A549 (cell line): ENCODE data around the gene NDUFB11.

Source experiments
- CHD2 ChIP-seq: fragments of 150-350 bp; IDR thresholded peaks from 2 replicates; pipeline ENCODE4 v1.6.1; 2014; ENCODE audit warnings: low read length; ENCODE audit not compliant: partially characterized antibody
- ELK1 ChIP-seq: fragments of 150-350 bp; IDR thresholded peaks from 2 replicates; pipeline ENCODE4 v1.6.1; 2014; ENCODE audit warnings: low read depth, mild to moderate bottlenecking, low read length
- EP300 ChIP-seq, 2 experiments: fragments of >200 bp; sonication (Bioruptor Twin); formaldehyde crosslinking; IDR thresholded peaks; 2 replicates in 1 of 2; 3 replicates in 1 of 2; pipeline ENCODE4 v1.6.1; 2016 to 2017
- JUNB ChIP-seq: fragments of >200 bp; sonication (Bioruptor Twin); formaldehyde crosslinking; IDR thresholded peaks from 2 replicates; pipeline ENCODE4 v1.6.1; 2016
- MYC ChIP-seq: IDR thresholded peaks from 2 replicates; pipeline ENCODE4 v1.6.1; 2012; ENCODE audit warnings: mild to moderate bottlenecking, inconsistent platforms, low read length, improper control_type of control experiment, borderline replicate concordance
- POLR2A ChIP-seq: IDR thresholded peaks from 2 replicates; pipeline ENCODE4 v1.6.1; 2012; ENCODE audit warnings: mild to moderate bottlenecking, low read length
- TF ChIP-seq, protein P1 (sequence below): fragments of >200 bp; sonication (Bioruptor Twin); formaldehyde crosslinking; IDR thresholded peaks from 3 replicates; pipeline ENCODE4 v1.5.1; 2016

DNA sequence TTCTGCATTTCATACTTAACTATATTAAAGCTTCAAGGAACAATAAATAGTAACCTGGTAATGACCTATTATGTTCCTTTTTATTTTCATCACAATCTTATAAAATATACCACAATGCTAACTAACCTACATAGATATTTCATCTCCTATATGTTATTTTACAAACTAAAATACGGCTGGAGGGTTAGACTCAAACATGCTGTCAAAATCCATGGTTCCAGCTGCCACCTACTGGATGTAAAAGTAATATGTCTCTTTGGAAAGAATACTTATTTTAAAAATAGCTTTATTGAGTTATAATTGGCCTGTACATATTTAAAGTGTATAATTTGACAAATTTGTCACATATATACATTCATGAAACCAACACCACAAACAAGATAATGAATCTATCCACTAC, 51.3 kb downstream of the NDUFB11 start:
- TF ChIP-seq, protein P1, sequence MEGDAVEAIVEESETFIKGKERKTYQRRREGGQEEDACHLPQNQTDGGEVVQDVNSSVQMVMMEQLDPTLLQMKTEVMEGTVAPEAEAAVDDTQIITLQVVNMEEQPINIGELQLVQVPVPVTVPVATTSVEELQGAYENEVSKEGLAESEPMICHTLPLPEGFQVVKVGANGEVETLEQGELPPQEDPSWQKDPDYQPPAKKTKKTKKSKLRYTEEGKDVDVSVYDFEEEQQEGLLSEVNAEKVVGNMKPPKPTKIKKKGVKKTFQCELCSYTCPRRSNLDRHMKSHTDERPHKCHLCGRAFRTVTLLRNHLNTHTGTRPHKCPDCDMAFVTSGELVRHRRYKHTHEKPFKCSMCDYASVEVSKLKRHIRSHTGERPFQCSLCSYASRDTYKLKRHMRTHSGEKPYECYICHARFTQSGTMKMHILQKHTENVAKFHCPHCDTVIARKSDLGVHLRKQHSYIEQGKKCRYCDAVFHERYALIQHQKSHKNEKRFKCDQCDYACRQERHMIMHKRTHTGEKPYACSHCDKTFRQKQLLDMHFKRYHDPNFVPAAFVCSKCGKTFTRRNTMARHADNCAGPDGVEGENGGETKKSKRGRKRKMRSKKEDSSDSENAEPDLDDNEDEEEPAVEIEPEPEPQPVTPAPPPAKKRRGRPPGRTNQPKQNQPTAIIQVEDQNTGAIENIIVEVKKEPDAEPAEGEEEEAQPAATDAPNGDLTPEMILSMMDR = peak; percentile 66
- TF ChIP-seq MYC (no peak), CHD2 (no peak), ELK1 (no peak), EP300 (IDR thresholded peaks at IDR 0.05) (no peak), JUNB (no peak), POLR2A (no peak)
